ENCODE data around the gene CSF1. TPM values are rescaled to one million over a fixed set of nuclear protein-coding genes. Genes with fewer than 3 reads are reported as not detected.

Gene CSF1
- total and polyA plus RNA-seq, 10 donors = 5.8 to 207 (median 78.1) TPM

- TF ChIP-seq CTCF (IDR thresholded peaks at IDR 0.05 in 8 of 11, conservative IDR thresholded peaks at IDR 0.05 in 3 of 11) (no peak), POLR2AphosphoS5 (IDR thresholded peaks at IDR 0.05) (peak in 2 of 3 donors; percentile 6 to 22), POLR2A (IDR thresholded peaks at IDR 0.05) (no peak)
- peak; percentile 56 for DNase-seq
- H3K4me3 ChIP-seq = peak overlapping the region in 7 of 8 donors; percentile 58 to 88 (median 65)
- H3K27me3 ChIP-seq (replicated peaks in 1 of 7) = peaks cover 0 to 34% (median 0%) of the 10 kb centered on the region in 7 donors
- 78 to 100% (median 87%) methylated on average over 4 to 6 of the region's 6 CpGs for WGBS, 5 donors
- no peaks in the 10 kb centered on the region for H3K9me3 ChIP-seq
- peaks cover 10 to 94% (median 46%) of the 10 kb centered on the region in 6 donors for H3K4me1 ChIP-seq
- peak overlapping the region in 7 of 8 donors; percentile 12 to 88 (median 81) for H3K27ac ChIP-seq
- peaks cover 0 to 57% (median 31%) of the 10 kb centered on the region in 6 donors for H3K36me3 ChIP-seq
- intact Hi-C loops (cut with DNase I; ENCODE audit: low total_unique reads) = no loop called here
Observed at GRCh38 chr1:109914587-109915240, 4.1 kb downstream of the CSF1 start.

GRCh38 chr1:109917051-109917767 is 6.6 kb downstream of the CSF1 start:
- Histone ChIP-seq H3K36me3 (peaks cover 0 to 82% (median 56%) of the 10 kb centered on the region in 6 donors), H3K27ac (peak overlapping the region in 2 of 8 donors; percentile 29 to 56), H3K27me3 (replicated peaks in 1 of 7) (peaks cover 0 to 10% (median 0%) of the 10 kb centered on the region in 7 donors), H3K4me1 (peaks cover 4 to 86% (median 35%) of the 10 kb centered on the region in 6 donors), H3K9me3 (no peaks in the 10 kb centered on the region), H3K4me3 (no peak overlapping the region)
- TF ChIP-seq POLR2A (IDR thresholded peaks at IDR 0.05) (no peak), POLR2AphosphoS5 (IDR thresholded peaks at IDR 0.05) (no peak), CTCF (IDR thresholded peaks at IDR 0.05 in 8 of 11, conservative IDR thresholded peaks at IDR 0.05 in 3 of 11) (no peak)
- peak; percentile 25 for DNase-seq
- 84 to 96% (median 86%) methylated on average over 9 of the region's 9 CpGs for WGBS, 5 donors
- intact Hi-C loops (cut with DNase I; ENCODE audit: low total_unique reads) = no loop called here

GRCh38 chr1:109917768-109918606 is 7.3 kb downstream of the CSF1 start:
- intact Hi-C loops (cut with DNase I; ENCODE audit: low total_unique reads) = no loop called here
- 67 to 79% (median 75%) methylated on average over 6 of the region's 6 CpGs for WGBS, 5 donors

More at GRCh38 chr1:109917768-109918606, 7.3 kb downstream of the CSF1 start:
- H3K4me3 ChIP-seq = no peak overlapping the region
- peaks cover 0 to 7% (median 0%) of the 10 kb centered on the region in 7 donors for H3K27me3 ChIP-seq (replicated peaks in 1 of 7)
- H3K9me3 ChIP-seq = no peaks in the 10 kb centered on the region
- no peak for TF ChIP-seq POLR2A (IDR thresholded peaks at IDR 0.05)
- TF ChIP-seq POLR2AphosphoS5 (IDR thresholded peaks at IDR 0.05) = no peak
- no peak for TF ChIP-seq CTCF (IDR thresholded peaks at IDR 0.05 in 8 of 11, conservative IDR thresholded peaks at IDR 0.05 in 3 of 11)
- peak overlapping the region in 5 of 8 donors; percentile 24 to 56 (median 39) for H3K27ac ChIP-seq
- DNase-seq = peak; percentile 18
- H3K36me3 ChIP-seq = peaks cover 0 to 90% (median 64%) of the 10 kb centered on the region in 6 donors
- peaks cover 4 to 86% (median 30%) of the 10 kb centered on the region in 6 donors for H3K4me1 ChIP-seq
